GM18498 (cell line): ENCODE results near the gene APAF1.
"Not testable (repeated sequence)": the region's sequence is repeated elsewhere in the genome, so short reads cannot be mapped to it uniquely, and the experiment has no call there.

Source experiments
- ATAC-seq: cut with Tn5 transposase; IDR thresholded peaks from one replicate; pipeline ENCODE4 v1.9.1; 2021; ENCODE audit warnings: mild to moderate bottlenecking, moderate library complexity; ENCODE audit not compliant: unreplicated experiment

APAF1 gene

GRCh38 chr12:98751580-98752115 is 106.6 kb downstream of the APAF1 start:
- no peak for ATAC-seq

GRCh38 chr12:98752726-98753125 is 107.6 kb downstream of the APAF1 start:
- ATAC-seq: no peak

GRCh38 chr12:98754095-98754494 is 109.0 kb downstream of the APAF1 start:
- peak; percentile 99 for ATAC-seq

GRCh38 chr12:98755855-98756254 is 110.8 kb downstream of the APAF1 start:
- ATAC-seq: not testable (repeated sequence)

- no peak for ATAC-seq
Observed at GRCh38 chr12:98757455-98757854, 112.4 kb downstream of the APAF1 start.

- no peak for ATAC-seq
Observed at GRCh38 chr12:98758331-98758730, 113.2 kb downstream of the APAF1 start.

GRCh38 chr12:98763656-98764055 is 118.6 kb downstream of the APAF1 start:
- no peak for ATAC-seq

- ATAC-seq: no peak
Observed at GRCh38 chr12:98767248-98767647, 122.2 kb downstream of the APAF1 start.

- no peak for ATAC-seq
Observed at GRCh38 chr12:98769068-98769467, 124.0 kb downstream of the APAF1 start.

- ATAC-seq: no peak
Observed at GRCh38 chr12:98770230-98770629, 125.1 kb downstream of the APAF1 start.

GRCh38 chr12:98771811-98772752 is 127.0 kb downstream of the APAF1 start:
- ATAC-seq: no peak

GRCh38 chr12:98772818-98773217 is 127.7 kb downstream of the APAF1 start:
- no peak for ATAC-seq

GRCh38 chr12:98780261-98780660 is 135.2 kb downstream of the APAF1 start:
- no peak for ATAC-seq

GRCh38 chr12:98783420-98783819 is 138.3 kb downstream of the APAF1 start:
- no peak for ATAC-seq
